Sigmoid colon (tissue), 3 donors: ENCODE measurements around the gene FBXO40.

ENCODE experiments used
- POLR2A ChIP-seq, 2 donors: fragments of 450-650 bp; IDR thresholded peaks; one replicate each; pipeline ENCODE4 v1.6.1; 2016; ENCODE audit warnings: antibody characterized with exemption in 2 of 2, mild to moderate bottlenecking in 2 of 2, moderate library complexity in 2 of 2
- TF ChIP-seq, protein P1 (sequence below), 4 experiments: fragments of 450-650 bp in 3 of 4; fragments of 200-600 bp in 1 of 4; IDR thresholded peaks; one replicate each; pipeline ENCODE4 v1.5.1; 2016 to 2019; ENCODE audit warnings: antibody characterized with exemption in 4 of 4, mild to moderate bottlenecking in 3 of 4, moderate library complexity in 2 of 4

DNA sequence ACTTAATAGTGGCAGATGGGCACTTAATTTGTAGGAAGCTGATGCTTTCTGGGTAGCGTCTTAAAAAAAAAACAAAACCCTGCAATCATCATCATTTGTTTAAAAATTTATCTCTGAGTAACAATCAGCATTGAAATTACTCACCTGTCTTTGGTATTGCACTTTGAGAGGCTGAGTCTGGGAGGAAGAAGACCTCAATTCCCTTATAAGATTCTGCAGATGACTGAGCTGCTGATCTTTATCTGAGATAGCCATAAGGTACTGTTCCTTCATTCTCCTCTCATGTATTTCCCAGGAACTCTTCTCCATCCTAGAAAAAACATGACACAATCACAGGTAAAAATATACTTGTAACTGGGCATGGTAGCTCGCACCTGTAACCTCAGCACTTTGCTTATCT lies 84.0 kb downstream of the FBXO40 start:
- TF ChIP-seq, protein P1, sequence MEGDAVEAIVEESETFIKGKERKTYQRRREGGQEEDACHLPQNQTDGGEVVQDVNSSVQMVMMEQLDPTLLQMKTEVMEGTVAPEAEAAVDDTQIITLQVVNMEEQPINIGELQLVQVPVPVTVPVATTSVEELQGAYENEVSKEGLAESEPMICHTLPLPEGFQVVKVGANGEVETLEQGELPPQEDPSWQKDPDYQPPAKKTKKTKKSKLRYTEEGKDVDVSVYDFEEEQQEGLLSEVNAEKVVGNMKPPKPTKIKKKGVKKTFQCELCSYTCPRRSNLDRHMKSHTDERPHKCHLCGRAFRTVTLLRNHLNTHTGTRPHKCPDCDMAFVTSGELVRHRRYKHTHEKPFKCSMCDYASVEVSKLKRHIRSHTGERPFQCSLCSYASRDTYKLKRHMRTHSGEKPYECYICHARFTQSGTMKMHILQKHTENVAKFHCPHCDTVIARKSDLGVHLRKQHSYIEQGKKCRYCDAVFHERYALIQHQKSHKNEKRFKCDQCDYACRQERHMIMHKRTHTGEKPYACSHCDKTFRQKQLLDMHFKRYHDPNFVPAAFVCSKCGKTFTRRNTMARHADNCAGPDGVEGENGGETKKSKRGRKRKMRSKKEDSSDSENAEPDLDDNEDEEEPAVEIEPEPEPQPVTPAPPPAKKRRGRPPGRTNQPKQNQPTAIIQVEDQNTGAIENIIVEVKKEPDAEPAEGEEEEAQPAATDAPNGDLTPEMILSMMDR (IDR thresholded peaks at IDR 0.05) = no peak
- TF ChIP-seq POLR2A (IDR thresholded peaks at IDR 0.05) = no peak
